ENCODE results near the gene FGF14. TPM values are rescaled to one million over a fixed set of nuclear protein-coding genes. Genes with fewer than 3 reads are reported as not detected.
A peak's percentile ranks its signal among the peaks of the same experiment; 100 is the strongest.

The FGF14 gene
- total and polyA plus RNA-seq, 2 donors (not counting 3 experiments of a cell fraction or from before 2014, with no cell fraction given), result not detected

DNA sequence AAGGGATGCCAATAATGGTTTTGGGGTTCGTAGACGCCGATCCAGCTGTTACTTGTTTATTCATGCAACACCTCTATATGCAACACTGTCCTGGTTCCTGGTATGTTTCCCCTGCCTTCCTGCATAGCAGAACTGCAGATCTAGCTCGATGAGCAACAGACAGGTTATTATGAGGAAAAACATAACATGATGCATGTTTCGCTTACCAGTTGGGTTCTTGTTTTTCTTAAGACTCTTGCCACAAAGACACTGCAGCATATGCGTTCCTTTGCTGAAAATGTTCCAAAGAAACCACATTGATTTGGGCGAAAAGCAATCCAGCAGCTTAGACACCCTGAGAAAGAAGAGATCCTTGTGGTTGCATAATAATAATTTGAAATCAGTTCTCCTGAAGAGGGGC lies 583 bp downstream of the FGF14 start:
- peak overlapping the region; percentile 55 for H3K4me2 ChIP-seq (ENCODE audit: insufficient read depth, low read length)
- no peaks in the 10 kb centered on the region for H4K20me1 ChIP-seq (replicated peaks; ENCODE audit: control insufficient read depth, extremely low read depth, insufficient read depth, low read length)
- DNase-seq (ENCODE audit: low read depth, low spot score) (no peak), FAIRE-seq (no peak)
- H3K36me3 ChIP-seq (ENCODE audit: control insufficient read depth in 2 of 2, extremely low read depth in 1 of 2, insufficient read depth in 2 of 2, low read length in 2 of 2), result no peaks in the 10 kb centered on the region
- H2AFZ ChIP-seq (ENCODE audit: low read depth, low read length), result no peak overlapping the region
- BruUV-seq (replicated peaks), result no TSS peak
- H3K79me2 ChIP-seq (ENCODE audit: control insufficient read depth, insufficient read depth, low read length), result no peaks in the 10 kb centered on the region
- no peak overlapping the region for H3K27ac ChIP-seq (ENCODE audit: insufficient read depth, low read depth, low read length)
- dilution Hi-C loops (cut with MboI; ENCODE audit: extremely low pct_ligation_motif_present, low sequenced_read_pairs) (no loop called here), intact Hi-C loops (cut with micrococcal nuclease) (no loop called here)
- no peaks in the 10 kb centered on the region for H3K9me3 ChIP-seq (replicated peaks; ENCODE audit: control insufficient read depth, insufficient read depth, low read length)
- H3K4me3 ChIP-seq (replicated peaks in 1 of 3; ENCODE audit: insufficient read depth in 1 of 3, low read depth in 1 of 3, low read length in 3 of 3), result no peak overlapping the region
- peaks cover 3% of the 10 kb centered on the region for H3K4me1 ChIP-seq (ENCODE audit: control insufficient read depth, extremely low read depth, insufficient read depth, low read length)
- H3K27me3 ChIP-seq (ENCODE audit: control insufficient read depth in 2 of 2, insufficient read depth in 2 of 2, low read length in 2 of 2), result peaks cover 38 to 62% of the 10 kb centered on the region in 2 experiments
- H3K9ac ChIP-seq (replicated peaks; ENCODE audit: extremely low read depth, insufficient read depth, low read length), result no peak overlapping the region
- CTCF ChIA-PET, result interaction anchor here (2.2 kb wide), 1 partner anchor 155 kb away, joined by 6 read pairs; no protein-coding TSS in a partner anchor
- POLR2A ChIA-PET, result no interaction called here
- no peaks in the 10 kb centered on the region for H3K9me1 ChIP-seq (replicated peaks; ENCODE audit: control insufficient read depth, extremely low read depth, insufficient read depth, low read length)
- TF ChIP-seq MYC (IDR thresholded peaks at IDR 0.05; ENCODE audit: low read depth, low read length) (no peak), EZH2 (IDR thresholded peaks at IDR 0.05; ENCODE audit: borderline replicate concordance, low read depth, low read length, severe bottlenecking) (no peak)
- TF ChIP-seq, protein P1, sequence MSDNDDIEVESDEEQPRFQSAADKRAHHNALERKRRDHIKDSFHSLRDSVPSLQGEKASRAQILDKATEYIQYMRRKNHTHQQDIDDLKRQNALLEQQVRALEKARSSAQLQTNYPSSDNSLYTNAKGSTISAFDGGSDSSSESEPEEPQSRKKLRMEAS (IDR thresholded peaks at IDR 0.05; ENCODE audit: insufficient read depth, insufficient read length), result no peak

DNA sequence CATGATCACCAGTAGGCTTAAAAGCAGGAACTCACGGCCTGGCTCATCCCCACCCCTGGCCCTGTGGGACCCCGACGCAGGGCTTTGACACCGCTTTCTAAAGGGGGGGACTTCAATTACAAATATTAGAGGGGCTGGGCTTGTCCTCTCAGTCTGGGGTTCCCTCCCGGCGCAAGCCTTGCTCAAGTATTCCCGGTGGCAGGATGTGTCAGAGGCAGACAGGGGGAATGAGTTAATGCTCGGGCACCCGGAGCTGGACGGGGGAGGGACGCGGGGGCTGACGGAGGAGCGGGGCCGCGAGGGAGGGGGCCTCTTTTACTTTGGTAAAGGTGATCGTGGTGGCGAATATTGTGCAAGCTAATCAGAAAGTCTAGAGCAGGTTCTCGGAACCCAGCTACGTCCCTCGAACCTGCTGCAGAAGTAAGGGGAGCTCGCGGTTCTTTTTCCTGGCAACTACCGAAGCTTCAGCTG lies 1.1 kb downstream of the FGF14 start:
- DNase-seq (ENCODE audit: low read depth, low spot score) (no peak), FAIRE-seq (no peak)
- ChIA-PET POLR2A (no interaction called here), CTCF (interaction anchor here (2.2 kb wide), 1 partner anchor 155 kb away, joined by 6 read pairs; no protein-coding TSS in a partner anchor)
- Histone ChIP-seq H4K20me1 (replicated peaks; ENCODE audit: control insufficient read depth, extremely low read depth, insufficient read depth, low read length) (no peaks in the 10 kb centered on the region), H3K9me3 (replicated peaks; ENCODE audit: control insufficient read depth, insufficient read depth, low read length) (no peaks in the 10 kb centered on the region), H3K79me2 (ENCODE audit: control insufficient read depth, insufficient read depth, low read length) (no peaks in the 10 kb centered on the region), H3K4me3 (replicated peaks in 1 of 3; ENCODE audit: insufficient read depth in 1 of 3, low read depth in 1 of 3, low read length in 3 of 3) (no peak overlapping the region), H3K9me1 (replicated peaks; ENCODE audit: control insufficient read depth, extremely low read depth, insufficient read depth, low read length) (no peaks in the 10 kb centered on the region), H3K4me1 (ENCODE audit: control insufficient read depth, extremely low read depth, insufficient read depth, low read length) (peaks cover 3% of the 10 kb centered on the region), H3K36me3 (ENCODE audit: control insufficient read depth in 2 of 2, extremely low read depth in 1 of 2, insufficient read depth in 2 of 2, low read length in 2 of 2) (no peaks in the 10 kb centered on the region), H3K27ac (ENCODE audit: insufficient read depth, low read depth, low read length) (no peak overlapping the region), H2AFZ (ENCODE audit: low read depth, low read length) (no peak overlapping the region), H3K27me3 (ENCODE audit: control insufficient read depth in 2 of 2, insufficient read depth in 2 of 2, low read length in 2 of 2) (peaks cover 38 to 62% of the 10 kb centered on the region in 2 experiments), H3K4me2 (ENCODE audit: insufficient read depth, low read length) (peak overlapping the region; percentile 28), H3K9ac (replicated peaks; ENCODE audit: extremely low read depth, insufficient read depth, low read length) (no peak overlapping the region)
- intact Hi-C loops (cut with micrococcal nuclease) (no loop called here), dilution Hi-C loops (cut with MboI; ENCODE audit: extremely low pct_ligation_motif_present, low sequenced_read_pairs) (no loop called here)
- BruUV-seq (replicated peaks), result no TSS peak
- TF ChIP-seq EZH2 (IDR thresholded peaks at IDR 0.05; ENCODE audit: borderline replicate concordance, low read depth, low read length, severe bottlenecking) (peak; percentile 75), POLR2AphosphoS5 (IDR thresholded peaks at IDR 0.05; ENCODE audit: insufficient read depth, low read depth, low read length) (no peak)
